ENCODE data around the gene ARAP2.

DNA sequence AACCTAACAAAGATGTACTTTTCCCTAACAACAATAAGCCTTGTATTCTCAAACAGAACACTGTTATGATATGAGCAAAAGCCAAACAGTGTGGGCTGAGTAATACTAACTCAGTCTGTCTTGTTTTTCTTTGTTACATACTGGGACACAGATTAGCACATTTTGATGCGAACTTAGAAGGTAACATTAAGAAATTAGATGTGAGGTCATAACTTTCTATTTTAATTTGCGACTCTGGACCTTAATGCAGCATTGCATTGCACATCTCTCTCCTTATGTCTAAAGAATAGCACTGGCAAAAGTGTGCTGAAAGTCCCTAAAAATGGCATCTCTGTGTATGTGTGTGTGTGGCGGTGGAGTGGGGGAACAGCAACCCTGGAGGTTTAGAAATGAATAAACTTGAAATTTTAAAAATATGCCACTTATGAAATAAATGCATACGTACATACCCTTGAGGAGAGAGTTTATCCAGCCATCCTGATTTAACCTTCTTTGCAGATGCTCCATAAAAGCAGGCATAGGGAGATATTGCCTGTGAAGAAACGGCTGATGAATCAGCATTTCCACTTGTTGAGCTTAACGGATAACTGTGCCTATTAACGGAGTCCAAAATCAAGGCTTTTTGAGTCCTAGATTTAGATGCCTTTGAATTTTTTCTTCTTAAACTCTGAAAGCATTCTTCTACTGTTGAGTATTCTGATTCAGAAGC is 34.2 kb downstream of the ARAP2 start:
- TF ChIP-seq CTCF (optimal IDR thresholded peaks at IDR 0.05 in 1 of 3, IDR thresholded peaks at IDR 0.05 in 1 of 3, conservative IDR thresholded peaks at IDR 0.05 in 1 of 3; ENCODE audit: extremely low read depth in 1 of 3, insufficient read depth in 2 of 3, low read length in 3 of 3) (no peak), EZH2 (IDR thresholded peaks at IDR 0.05; ENCODE audit: low read length) (no peak)

Measured in keratinocyte (primary cell).